ENCODE measurements around the gene EIF3J.

DNA sequence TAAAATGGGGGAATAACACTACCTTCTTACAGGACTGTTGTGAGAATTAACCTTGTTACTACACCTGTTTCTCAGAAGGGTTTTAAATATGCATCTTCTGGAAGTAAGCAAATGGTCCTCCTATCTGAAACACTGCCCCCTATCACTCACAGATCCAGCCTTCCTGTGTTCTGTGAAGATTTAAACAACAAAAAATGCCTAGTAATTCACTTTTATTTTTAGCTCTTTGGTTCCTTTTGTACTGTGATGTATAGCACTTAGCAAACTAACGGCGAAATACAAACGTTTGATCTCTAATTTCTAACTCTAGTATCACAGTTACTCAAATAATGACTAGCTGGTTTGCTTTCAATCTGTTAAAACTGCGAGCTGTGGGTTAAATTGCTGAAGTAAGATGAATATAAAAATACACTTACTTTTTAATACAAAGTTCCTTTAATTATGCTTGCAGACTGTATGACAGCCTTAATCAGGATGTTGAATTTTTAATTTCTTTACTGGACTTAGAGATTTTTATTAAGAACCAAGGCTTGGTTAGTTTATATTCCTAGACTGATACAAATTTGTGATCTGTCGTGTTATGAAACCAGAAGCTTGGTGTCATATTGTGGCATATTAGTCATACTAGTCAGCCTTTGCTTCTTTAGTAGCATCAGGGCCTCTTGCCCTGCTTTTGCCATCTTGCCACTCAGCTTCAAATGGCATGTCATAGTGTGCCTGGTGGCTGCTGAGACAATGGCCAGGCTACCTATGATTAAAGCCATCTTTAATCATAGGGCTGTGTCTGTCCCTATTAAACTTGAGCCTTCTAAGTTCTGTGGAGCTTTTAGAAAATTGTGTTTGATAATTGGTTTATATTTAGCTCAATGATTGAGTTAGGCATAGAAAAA is 9.2 kb downstream of the EIF3J start:
- TF ChIP-seq, protein P1, sequence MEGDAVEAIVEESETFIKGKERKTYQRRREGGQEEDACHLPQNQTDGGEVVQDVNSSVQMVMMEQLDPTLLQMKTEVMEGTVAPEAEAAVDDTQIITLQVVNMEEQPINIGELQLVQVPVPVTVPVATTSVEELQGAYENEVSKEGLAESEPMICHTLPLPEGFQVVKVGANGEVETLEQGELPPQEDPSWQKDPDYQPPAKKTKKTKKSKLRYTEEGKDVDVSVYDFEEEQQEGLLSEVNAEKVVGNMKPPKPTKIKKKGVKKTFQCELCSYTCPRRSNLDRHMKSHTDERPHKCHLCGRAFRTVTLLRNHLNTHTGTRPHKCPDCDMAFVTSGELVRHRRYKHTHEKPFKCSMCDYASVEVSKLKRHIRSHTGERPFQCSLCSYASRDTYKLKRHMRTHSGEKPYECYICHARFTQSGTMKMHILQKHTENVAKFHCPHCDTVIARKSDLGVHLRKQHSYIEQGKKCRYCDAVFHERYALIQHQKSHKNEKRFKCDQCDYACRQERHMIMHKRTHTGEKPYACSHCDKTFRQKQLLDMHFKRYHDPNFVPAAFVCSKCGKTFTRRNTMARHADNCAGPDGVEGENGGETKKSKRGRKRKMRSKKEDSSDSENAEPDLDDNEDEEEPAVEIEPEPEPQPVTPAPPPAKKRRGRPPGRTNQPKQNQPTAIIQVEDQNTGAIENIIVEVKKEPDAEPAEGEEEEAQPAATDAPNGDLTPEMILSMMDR (IDR thresholded peaks at IDR 0.05; ENCODE audit: poor library complexity) = peak; percentile 34
- TF ChIP-seq EZH2 (IDR thresholded peaks at IDR 0.05; ENCODE audit: borderline replicate concordance) = no peak
